Measurements from ENCODE around the gene HCAR3.

DNA sequence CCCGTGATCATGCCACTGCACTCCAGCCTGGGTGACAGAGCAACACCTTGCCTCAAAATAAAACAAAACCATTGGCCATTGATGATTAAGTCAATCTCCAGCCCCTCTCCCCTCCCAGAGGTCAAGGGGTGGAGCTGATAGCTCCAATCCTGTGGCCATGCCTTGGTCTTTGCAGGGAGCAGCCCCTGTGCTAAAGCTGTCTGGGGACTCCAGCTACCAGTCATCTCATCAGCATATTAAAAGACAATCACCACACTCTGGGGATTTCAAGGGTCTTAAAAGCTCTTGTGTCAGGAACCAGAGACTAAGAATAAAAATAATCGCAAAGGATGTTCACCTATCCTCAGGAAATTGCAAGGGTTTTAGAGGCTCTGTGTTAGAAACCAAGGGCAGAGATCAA is 44.1 kb downstream of the HCAR3 start:
- TF ChIP-seq EZH2phosphoT487 (IDR thresholded peaks at IDR 0.05; ENCODE audit: insufficient read depth, low read depth) (no peak), EZH2 (IDR thresholded peaks at IDR 0.05; ENCODE audit: insufficient read depth, poor library complexity, severe bottlenecking) (no peak)
